Keratinocyte (primary cell): Measurements from ENCODE around the gene CLDN6. TPM values are rescaled to one million over a fixed set of nuclear protein-coding genes. Genes with fewer than 3 reads are reported as not detected.

Experiments
- DNase-seq: peaks from one replicate; pipeline ENCODE4 v3.0.0-alpha.2; 2011; ENCODE audit warnings: low read depth, missing footprints, low spot score
- FAIRE-seq: peaks from 2 replicates; lab custom pipeline; 2011; peaks lifted over from hg19 to GRCh38; lab: Jason Lieb, UNC
- H2AFZ ChIP-seq: 2 replicates; pipeline ENCODE4 v1.6.0; 2012; ENCODE audit warnings: low read length, control low read depth, inconsistent platforms; ENCODE audit not compliant: control insufficient read depth
- H3K27ac ChIP-seq: 2 replicates; pipeline ENCODE4 v1.5.1; 2011; ENCODE audit warnings: low read length; ENCODE audit not compliant: control insufficient read depth, insufficient read depth
- H3K27me3 ChIP-seq: 3 replicates; pipeline ENCODE4 v1.6.0; 2011; ENCODE audit warnings: low read length; ENCODE audit not compliant: control insufficient read depth, insufficient read depth; ENCODE audit errors: extremely low read depth
- H3K36me3 ChIP-seq, 2 experiments: 2 replicates in 1 of 2; 3 replicates in 1 of 2; pipeline ENCODE4 v1.5.1; 2011; ENCODE audit warnings: low read length in 2 of 2, mild to moderate bottlenecking in 1 of 2; ENCODE audit not compliant: control insufficient read depth in 2 of 2, insufficient read depth in 2 of 2; ENCODE audit errors: extremely low read depth in 1 of 2
- H3K4me1 ChIP-seq: 3 replicates; pipeline ENCODE4 v1.5.1; 2011; ENCODE audit warnings: low read length; ENCODE audit not compliant: control insufficient read depth, insufficient read depth; ENCODE audit errors: extremely low read depth
- H3K4me2 ChIP-seq: 3 replicates; pipeline ENCODE4 v1.6.0; 2011; ENCODE audit warnings: low read depth, low read length; ENCODE audit not compliant: control insufficient read depth, insufficient read depth; ENCODE audit errors: extremely low read depth
- H3K4me3 ChIP-seq, 3 experiments: fragments of 200-600 bp in 1 of 3; sonication (generic) in 1 of 3; 2 replicates in 2 of 3; 3 replicates in 1 of 3; pipeline ENCODE4 v1.5.1; 2011 to 2016; ENCODE audit warnings: low read length in 3 of 3, mild to moderate bottlenecking in 3 of 3, control low read depth in 2 of 3, inconsistent platforms in 1 of 3, low read depth in 1 of 3, mixed read lengths in 1 of 3, mixed run types in 1 of 3, moderate library complexity in 1 of 3; ENCODE audit not compliant: control insufficient read depth in 2 of 3, insufficient read depth in 2 of 3; ENCODE audit errors: extremely low read depth in 1 of 3
- H3K79me2 ChIP-seq: 2 replicates; pipeline ENCODE4 v1.6.0; 2012; ENCODE audit warnings: low read length; ENCODE audit not compliant: control insufficient read depth, insufficient read depth
- H3K9ac ChIP-seq: 3 replicates; pipeline ENCODE4 v1.6.0; 2011; ENCODE audit warnings: low read length; ENCODE audit not compliant: control insufficient read depth, insufficient read depth; ENCODE audit errors: extremely low read depth
- H3K9me1 ChIP-seq: 3 replicates; pipeline ENCODE4 v1.6.0; 2011; ENCODE audit warnings: low read length; ENCODE audit not compliant: control insufficient read depth, insufficient read depth; ENCODE audit errors: extremely low read depth
- H3K9me3 ChIP-seq: 2 replicates; pipeline ENCODE4 v1.5.1; 2012; ENCODE audit warnings: low read depth, low read length; ENCODE audit not compliant: control insufficient read depth
- H4K20me1 ChIP-seq: 3 replicates; pipeline ENCODE4 v1.6.0; 2011; ENCODE audit warnings: low read length; ENCODE audit not compliant: control insufficient read depth, insufficient read depth; ENCODE audit errors: extremely low read depth
- CTCF ChIP-seq, 3 experiments: IDR thresholded peaks in 1 of 3; conservative IDR thresholded peaks in 1 of 3; optimal IDR thresholded peaks in 1 of 3; 2 replicates in 2 of 3; 3 replicates in 1 of 3; pipeline versions ENCODE3 to v1.5.1; 2011; ENCODE audit warnings: low read length in 3 of 3, mild to moderate bottlenecking in 3 of 3, moderate library complexity in 2 of 3, control low read depth in 1 of 3, inconsistent platforms in 1 of 3; ENCODE audit not compliant: insufficient read depth in 2 of 3; ENCODE audit errors: extremely low read depth in 1 of 3
- EZH2 ChIP-seq: IDR thresholded peaks from one replicate; pipeline ENCODE4 v1.6.1; 2012; ENCODE audit warnings: inconsistent platforms, mild to moderate bottlenecking, low read length, moderate library complexity
- dilution Hi-C: fragments of 300-500 bp; cut with MboI; formaldehyde crosslinking; loops from one replicate; pipeline ENCODE4 v1.7.0; 2020; ENCODE audit warnings: low sequenced_read_pairs; ENCODE audit not compliant: extremely low pct_ligation_motif_present
- polyA plus RNA-seq, 5 experiments: library from polyadenylated mRNA; depleted of rRNA in 3 of 5; stranded (reverse) in 3 of 5; stranded (forward) in 1 of 5; unstranded in 1 of 5; fragments of >200 nt; gene quantifications; 1 replicate in 1 of 5; 2 replicates in 3 of 5; 3 replicates in 1 of 5; pipeline versions ENCODE4 v1.2.1 to v1.2.3, GENCODE V29; 2011 to 2012; ENCODE audit warnings: missing spikeins in 2 of 5, low read depth in 1 of 5, low replicate concordance in 1 of 5

Gene CLDN6
- polyA plus RNA-seq, 1 donor (not counting 4 experiments of a cell fraction or from before 2014, with no cell fraction given): not detected

- peaks cover 13% of the 10 kb centered on the region for H3K79me2 ChIP-seq
- H3K4me3 ChIP-seq: no peak overlapping the region
- no peak for TF ChIP-seq CTCF (optimal IDR thresholded peaks at IDR 0.05 in 1 of 3, IDR thresholded peaks at IDR 0.05 in 1 of 3, conservative IDR thresholded peaks at IDR 0.05 in 1 of 3; ENCODE audit: extremely low read depth in 1 of 3, insufficient read depth in 2 of 3, low read length in 3 of 3)
- H3K4me1 ChIP-seq: peaks cover 18% of the 10 kb centered on the region
- H3K4me2 ChIP-seq: no peak overlapping the region
- H3K9me3 ChIP-seq: no peaks in the 10 kb centered on the region
- DNase-seq: no peak
- no peak for FAIRE-seq
- H3K9me1 ChIP-seq: peaks cover 2% of the 10 kb centered on the region
- no peak overlapping the region for H2AFZ ChIP-seq
- no peaks in the 10 kb centered on the region for H3K27me3 ChIP-seq
- H4K20me1 ChIP-seq: peaks cover 9% of the 10 kb centered on the region
- H3K36me3 ChIP-seq: peaks cover 1 to 17% of the 10 kb centered on the region in 2 experiments
- H3K9ac ChIP-seq: no peak overlapping the region
- dilution Hi-C loops: no loop called here
- no peak overlapping the region for H3K27ac ChIP-seq
These were observed 44.9 kb downstream of the CLDN6 start for GRCh38 chr16:2973093-2973492.

- H3K9me1 ChIP-seq: peaks cover 2% of the 10 kb centered on the region
- peaks cover 1 to 17% of the 10 kb centered on the region in 2 experiments for H3K36me3 ChIP-seq
- H3K27me3 ChIP-seq: no peaks in the 10 kb centered on the region
- no peak overlapping the region for H3K4me3 ChIP-seq
- H3K4me1 ChIP-seq: peaks cover 18% of the 10 kb centered on the region
- DNase-seq (no peak), FAIRE-seq (no peak)
- H3K79me2 ChIP-seq: peaks cover 11% of the 10 kb centered on the region
- no peak for TF ChIP-seq EZH2
- TF ChIP-seq CTCF (optimal IDR thresholded peaks at IDR 0.05 in 1 of 3, IDR thresholded peaks at IDR 0.05 in 1 of 3, conservative IDR thresholded peaks at IDR 0.05 in 1 of 3; ENCODE audit: extremely low read depth in 1 of 3, insufficient read depth in 2 of 3, low read length in 3 of 3): no peak
- H2AFZ ChIP-seq: no peak overlapping the region
- dilution Hi-C loops: no loop called here
- peaks cover 9% of the 10 kb centered on the region for H4K20me1 ChIP-seq
- no peaks in the 10 kb centered on the region for H3K9me3 ChIP-seq
- H3K4me2 ChIP-seq: no peak overlapping the region
- H3K27ac ChIP-seq: no peak overlapping the region
- H3K9ac ChIP-seq: no peak overlapping the region
These were observed 45.8 kb downstream of the CLDN6 start for GRCh38 chr16:2971985-2972784.
